HG02610 (cell line): Measurements from ENCODE around the gene JAG2.

ENCODE experiments used
- ATAC-seq: cut with Tn5 transposase; IDR thresholded peaks from one replicate; pipeline ENCODE4 v1.9.1; 2021; ENCODE audit warnings: mild to moderate bottlenecking, moderate library complexity; ENCODE audit not compliant: unreplicated experiment

The JAG2 gene

GRCh38 chr14:105168496-105168978, at the start of gene JAG2:
Gene JAG2 (minus strand): TSS chr14:105168776. CDS start chr14:105168420, 356 bp downstream.
- ATAC-seq = no peak

GRCh38 chr14:105217774-105218173, 49.2 kb upstream of the JAG2 start:
- ATAC-seq = no peak

- no peak for ATAC-seq
These were observed 48.1 kb upstream of the JAG2 start for GRCh38 chr14:105216490-105217247.

GRCh38 chr14:105215602-105216001, 47.0 kb upstream of the JAG2 start:
- ATAC-seq = no peak

- ATAC-seq = no peak
These were observed 45.8 kb upstream of the JAG2 start for GRCh38 chr14:105214324-105214915.

GRCh38 chr14:105213361-105213760, 44.8 kb upstream of the JAG2 start:
- ATAC-seq = no peak

- ATAC-seq = no peak
These were observed 44.1 kb upstream of the JAG2 start for GRCh38 chr14:105212541-105213300.

GRCh38 chr14:105211758-105212089, 43.1 kb upstream of the JAG2 start:
- no peak for ATAC-seq

- no peak for ATAC-seq
These were observed 42.6 kb upstream of the JAG2 start for GRCh38 chr14:105211086-105211757.

- ATAC-seq = no peak
These were observed 41.9 kb upstream of the JAG2 start for GRCh38 chr14:105210266-105211025.

GRCh38 chr14:105209646-105210045, 41.1 kb upstream of the JAG2 start:
- no peak for ATAC-seq

- no peak for ATAC-seq
These were observed 40.5 kb upstream of the JAG2 start for GRCh38 chr14:105209091-105209490.

GRCh38 chr14:105208738-105209075, 40.1 kb upstream of the JAG2 start:
- no peak for ATAC-seq

GRCh38 chr14:105207996-105208737, 39.6 kb upstream of the JAG2 start:
- ATAC-seq = no peak

- ATAC-seq = no peak
These were observed 38.9 kb upstream of the JAG2 start for GRCh38 chr14:105207460-105207901.

GRCh38 chr14:105206873-105207272, 38.3 kb upstream of the JAG2 start:
- ATAC-seq = no peak

- no peak for ATAC-seq
These were observed 37.2 kb upstream of the JAG2 start for GRCh38 chr14:105205673-105206208.

- no peak for ATAC-seq
These were observed 36.5 kb upstream of the JAG2 start for GRCh38 chr14:105204931-105205672.
